ENCODE measurements around the gene ATP13A4.

The ATP13A4 gene

GRCh38 chr3:193387596-193387995, 167.1 kb downstream of the ATP13A4 start:
- no peak for DNase-seq

- no peak for DNase-seq
Measured at GRCh38 chr3:193378706-193379105, 176.0 kb downstream of the ATP13A4 start, which contains the start of gene ATP13A5. Gene ATP13A5, minus strand, starts transcription at chr3:193378753. Its CDS starts 28 bp downstream, at chr3:193378725.

- DNase-seq: no peak
Measured at GRCh38 chr3:193377591-193377990, 177.1 kb downstream of the ATP13A4 start.

- DNase-seq: no peak
Measured at GRCh38 chr3:193375614-193376013, 179.1 kb downstream of the ATP13A4 start.

- no peak for DNase-seq
Measured at GRCh38 chr3:193372783-193373182, 181.9 kb downstream of the ATP13A4 start.

GRCh38 chr3:193367868-193368267, 186.8 kb downstream of the ATP13A4 start:
- DNase-seq: no peak

- DNase-seq: no peak
Measured at GRCh38 chr3:193357291-193357690, 197.4 kb downstream of the ATP13A4 start.

GRCh38 chr3:193354423-193354822, 200.3 kb downstream of the ATP13A4 start:
- no peak for DNase-seq
